HAP-1 (cell line): ENCODE data around the gene ATP13A2.

Experiments
- DNase-seq, 2 experiments: peaks; one replicate each; pipeline ENCODE4 v3.0.0-alpha.2; 2016 to 2020; ENCODE audit warnings: low spot score in 2 of 2
- H3K27me3 ChIP-seq: fragments of 250-450 bp; sonication (Bioruptor Pico); 2 replicates; pipeline ENCODE4 v1.5.1; 2020; ENCODE audit warnings: low read depth, mild to moderate bottlenecking, moderate library complexity
- H3K36me3 ChIP-seq: fragments of 250-450 bp; sonication (Bioruptor Pico); replicated peaks from 2 replicates; pipeline ENCODE4 v1.5.1; 2020; ENCODE audit warnings: mild to moderate bottlenecking
- H3K4me1 ChIP-seq: fragments of 250-450 bp; sonication (Bioruptor Pico); 2 replicates; pipeline ENCODE4 v1.5.1; 2020; ENCODE audit warnings: mild to moderate bottlenecking
- H3K4me3 ChIP-seq: fragments of 250-450 bp; sonication (Bioruptor Pico); 2 replicates; pipeline ENCODE4 v1.5.1; 2020; ENCODE audit warnings: mild to moderate bottlenecking, moderate library complexity
- H3K9me3 ChIP-seq: fragments of 250-450 bp; sonication (Bioruptor Pico); 2 replicates; pipeline ENCODE4 v1.5.1; 2020; ENCODE audit warnings: mild to moderate bottlenecking, moderate library complexity
- in situ Hi-C: fragments of 300-500 bp; cut with MboI; formaldehyde crosslinking; loops from 3 replicates; pipeline ENCODE4 v1.14.3; 2020; ENCODE audit warnings: low sequenced_read_pairs, inconsistent platforms, mixed read lengths

The ATP13A2 gene

GRCh38 chr1:17023102-17023501 is 11.4 kb upstream of the ATP13A2 start:
- no peak for DNase-seq
- H3K27me3 ChIP-seq: no peaks in the 10 kb centered on the region
- H3K36me3 ChIP-seq: peaks cover 94% of the 10 kb centered on the region
- no peak overlapping the region for H3K4me3 ChIP-seq
- H3K4me1 ChIP-seq: no peaks in the 10 kb centered on the region
- in situ Hi-C loops: no loop called here
- H3K9me3 ChIP-seq: no peaks in the 10 kb centered on the region

GRCh38 chr1:17021896-17022295 is 10.2 kb upstream of the ATP13A2 start:
- H3K4me1 ChIP-seq: no peaks in the 10 kb centered on the region
- no peaks in the 10 kb centered on the region for H3K27me3 ChIP-seq
- in situ Hi-C loops: no loop called here
- H3K9me3 ChIP-seq: no peaks in the 10 kb centered on the region
- H3K36me3 ChIP-seq: peaks cover 85% of the 10 kb centered on the region
- DNase-seq: no peak
- no peak overlapping the region for H3K4me3 ChIP-seq

DNA sequence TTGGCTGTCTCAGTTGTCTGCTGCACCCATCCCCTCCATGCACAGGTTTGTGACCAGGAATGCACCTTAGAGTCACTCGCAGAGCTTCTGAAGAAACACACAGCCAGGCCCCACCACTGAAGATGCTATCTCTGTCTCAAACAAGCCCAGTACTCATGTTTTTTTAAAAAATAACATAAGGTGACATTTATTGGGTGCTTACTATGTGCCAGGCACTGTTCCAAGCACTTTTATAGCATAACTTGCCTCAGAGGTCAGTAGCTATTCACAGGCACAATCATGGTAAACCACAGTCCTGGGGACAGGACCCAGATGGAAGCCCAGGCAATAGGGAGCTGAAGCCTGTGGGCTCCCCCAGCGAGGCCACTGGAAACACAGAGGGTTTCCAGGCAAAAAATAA is 8.8 kb upstream of the ATP13A2 start:
- in situ Hi-C loops: no loop called here
- H3K4me1 ChIP-seq: peaks cover 10% of the 10 kb centered on the region
- H3K27me3 ChIP-seq: no peaks in the 10 kb centered on the region
- H3K9me3 ChIP-seq: no peaks in the 10 kb centered on the region
- no peak overlapping the region for H3K4me3 ChIP-seq
- no peak for DNase-seq
- peaks cover 71% of the 10 kb centered on the region for H3K36me3 ChIP-seq

- Histone ChIP-seq H3K27me3 (no peaks in the 10 kb centered on the region), H3K4me1 (peaks cover 21% of the 10 kb centered on the region), H3K36me3 (peaks cover 58% of the 10 kb centered on the region), H3K4me3 (no peak overlapping the region), H3K9me3 (no peaks in the 10 kb centered on the region)
- no peak for DNase-seq
- in situ Hi-C loops: no loop called here
These were observed 7.1 kb upstream of the ATP13A2 start for GRCh38 chr1:17018849-17019248.

- Histone ChIP-seq H3K4me1 (peaks cover 34% of the 10 kb centered on the region), H3K36me3 (peaks cover 44% of the 10 kb centered on the region), H3K27me3 (no peaks in the 10 kb centered on the region), H3K9me3 (no peaks in the 10 kb centered on the region), H3K4me3 (no peak overlapping the region)
- in situ Hi-C loops: no loop called here
- no peak for DNase-seq
These were observed 5.7 kb upstream of the ATP13A2 start for GRCh38 chr1:17017435-17017834.

DNA sequence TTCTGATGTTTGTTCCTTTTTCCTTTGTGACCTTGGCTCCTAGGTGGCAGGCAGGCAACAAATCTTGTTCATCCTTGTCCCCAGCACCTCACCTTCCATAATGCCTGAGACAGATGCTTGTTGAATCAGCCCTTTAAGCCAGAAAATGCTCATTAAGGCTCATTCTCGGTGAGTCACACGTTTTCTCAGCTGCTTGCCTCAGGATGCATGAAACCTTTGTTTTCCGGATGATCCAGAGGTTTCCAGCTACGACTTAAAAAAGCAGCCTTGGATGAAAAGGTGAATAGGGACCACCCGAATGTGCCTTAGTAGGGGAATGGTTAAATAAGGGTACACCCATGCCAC is 4.6 kb upstream of the ATP13A2 start:
- DNase-seq: no peak
- in situ Hi-C loops: no loop called here
- no peaks in the 10 kb centered on the region for H3K27me3 ChIP-seq
- H3K9me3 ChIP-seq: no peaks in the 10 kb centered on the region
- H3K36me3 ChIP-seq: peaks cover 33% of the 10 kb centered on the region
- H3K4me1 ChIP-seq: peaks cover 40% of the 10 kb centered on the region
- no peak overlapping the region for H3K4me3 ChIP-seq

DNA sequence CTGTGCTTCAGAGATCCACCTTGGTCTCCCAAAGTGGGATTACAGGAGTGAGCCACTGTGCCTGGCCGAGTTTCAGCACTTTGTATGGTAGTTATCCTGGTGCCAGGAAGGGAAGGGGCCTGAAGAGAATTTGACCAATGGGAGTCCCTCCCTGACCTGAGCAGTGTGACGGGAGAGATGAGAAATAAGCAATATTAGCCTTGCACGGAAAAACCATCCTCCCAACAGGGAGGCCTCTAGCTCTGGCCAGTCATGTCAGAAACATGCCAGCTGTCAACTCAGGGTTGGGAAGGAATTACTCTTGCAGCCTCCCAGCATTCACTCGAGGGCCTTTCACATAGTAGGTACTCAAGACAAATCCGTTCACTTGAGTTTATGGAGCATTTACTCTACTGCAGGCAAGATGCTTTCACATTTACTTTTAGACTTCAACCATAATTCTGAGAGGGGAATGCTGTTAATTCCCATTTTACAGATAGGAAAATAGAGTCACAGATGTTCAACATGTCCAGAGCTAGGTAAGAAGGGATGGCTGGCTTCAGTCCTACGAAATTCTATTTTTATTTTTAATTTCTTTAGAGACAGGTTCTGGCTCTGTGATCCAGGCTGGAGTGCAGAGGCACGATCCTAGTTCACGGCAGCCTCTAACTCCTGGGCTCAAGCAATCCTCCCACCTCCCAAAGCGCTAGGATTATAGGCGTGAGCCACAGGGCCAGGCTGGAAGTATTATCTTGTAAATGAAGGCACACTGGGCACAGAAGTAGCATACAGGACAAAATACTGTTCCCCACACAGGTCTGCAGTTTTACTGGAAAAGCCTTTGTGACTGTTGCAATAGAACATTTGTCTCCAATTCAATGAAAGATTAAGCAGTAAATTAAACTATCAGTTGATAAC is 3.2 kb upstream of the ATP13A2 start:
- in situ Hi-C loops: no loop called here
- H3K4me1 ChIP-seq: peaks cover 49% of the 10 kb centered on the region

GRCh38 chr1:17013491-17014320 is 2.0 kb upstream of the ATP13A2 start:
- no peaks in the 10 kb centered on the region for H3K9me3 ChIP-seq
- DNase-seq: no peak
- H3K36me3 ChIP-seq: peaks cover 7% of the 10 kb centered on the region
- in situ Hi-C loops: no loop called here
- no peaks in the 10 kb centered on the region for H3K27me3 ChIP-seq
- no peak overlapping the region for H3K4me3 ChIP-seq
- peaks cover 49% of the 10 kb centered on the region for H3K4me1 ChIP-seq

More for the DNA sequence above, 3.2 kb upstream of the ATP13A2 start:
- Histone ChIP-seq H3K36me3 (peaks cover 19% of the 10 kb centered on the region), H3K9me3 (no peaks in the 10 kb centered on the region), H3K4me3 (no peak overlapping the region), H3K27me3 (no peaks in the 10 kb centered on the region)
- DNase-seq: peak; percentile 84 to 96

DNA sequence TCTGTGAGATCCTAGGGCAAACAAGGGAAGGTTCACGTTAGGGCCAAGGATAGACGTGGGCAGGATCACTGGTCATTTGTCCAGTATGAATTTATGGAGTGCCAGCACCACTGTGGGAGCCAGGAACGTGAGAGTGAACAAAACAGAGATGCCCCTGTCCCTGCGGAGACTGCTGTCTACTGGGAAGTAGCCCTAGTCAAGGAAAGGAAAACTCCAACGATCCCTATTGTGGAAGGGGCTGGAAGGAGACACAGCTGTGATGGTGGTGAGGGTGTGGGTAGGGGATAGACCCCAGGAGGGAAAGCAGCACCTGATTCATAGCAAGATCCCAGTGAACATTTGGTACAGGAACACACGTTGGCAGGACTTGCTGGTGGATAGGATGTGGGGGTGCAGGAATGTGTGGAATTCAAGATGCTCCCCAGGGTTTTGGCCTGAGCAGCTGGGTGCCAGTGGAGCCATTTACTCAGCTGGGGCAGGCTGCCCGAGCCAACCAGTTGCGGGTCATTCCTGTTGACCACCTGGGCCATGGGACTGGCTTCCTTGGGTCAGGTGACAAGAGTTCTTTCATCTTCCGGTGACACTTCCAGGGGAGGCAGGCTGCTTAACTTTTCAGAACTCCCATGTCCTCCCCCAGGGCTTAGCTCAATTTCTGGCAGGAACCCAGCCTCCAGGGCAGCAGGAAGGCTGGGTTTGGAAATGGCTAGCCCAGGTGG is 1.2 kb upstream of the ATP13A2 start:
- Histone ChIP-seq H3K4me3 (no peak overlapping the region), H3K4me1 (peaks cover 49% of the 10 kb centered on the region), H3K9me3 (no peaks in the 10 kb centered on the region), H3K27me3 (no peaks in the 10 kb centered on the region), H3K36me3 (peaks cover 1% of the 10 kb centered on the region)
- DNase-seq: no peak
- in situ Hi-C loops: no loop called here

DNA sequence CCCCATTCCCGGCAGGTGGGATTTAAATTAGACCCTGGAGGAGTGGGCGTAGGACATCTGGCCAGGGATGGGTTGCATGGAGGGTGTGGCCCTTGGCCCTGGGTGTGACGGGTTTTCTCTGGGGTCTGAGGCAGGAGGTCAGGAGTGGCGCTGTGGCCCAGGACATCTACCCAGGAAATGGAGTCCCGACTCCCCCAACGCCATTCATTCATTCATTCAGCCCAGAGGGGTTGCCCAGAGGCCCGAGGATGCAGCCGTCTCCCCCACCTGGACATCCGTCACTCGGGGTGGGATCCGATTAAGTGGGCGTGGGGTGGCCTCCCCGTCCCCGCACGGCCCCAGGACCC is 663 bp downstream of the ATP13A2 start:
- DNase-seq: no peak
- peaks cover 43% of the 10 kb centered on the region for H3K4me1 ChIP-seq
- H3K4me3 ChIP-seq: peak overlapping the region; percentile 74
- in situ Hi-C loops: no loop called here
- H3K36me3 ChIP-seq: no peaks in the 10 kb centered on the region
- H3K9me3 ChIP-seq: no peaks in the 10 kb centered on the region
- no peaks in the 10 kb centered on the region for H3K27me3 ChIP-seq

GRCh38 chr1:17009706-17010105 is 2.0 kb downstream of the ATP13A2 start:
- no peak overlapping the region for H3K4me3 ChIP-seq
- H3K9me3 ChIP-seq: no peaks in the 10 kb centered on the region
- no peaks in the 10 kb centered on the region for H3K27me3 ChIP-seq
- H3K36me3 ChIP-seq: no peaks in the 10 kb centered on the region; the same call in 1 of the 2 replicates
- H3K4me1 ChIP-seq: peaks cover 34% of the 10 kb centered on the region
- in situ Hi-C loops: no loop called here
- DNase-seq: no peak

GRCh38 chr1:17008208-17008855 is 3.4 kb downstream of the ATP13A2 start:
- Histone ChIP-seq H3K9me3 (no peaks in the 10 kb centered on the region), H3K27me3 (no peaks in the 10 kb centered on the region), H3K4me3 (no peak overlapping the region), H3K4me1 (peaks cover 22% of the 10 kb centered on the region), H3K36me3 (peaks cover 6% of the 10 kb centered on the region)
- in situ Hi-C loops: no loop called here
- no peak for DNase-seq

DNA sequence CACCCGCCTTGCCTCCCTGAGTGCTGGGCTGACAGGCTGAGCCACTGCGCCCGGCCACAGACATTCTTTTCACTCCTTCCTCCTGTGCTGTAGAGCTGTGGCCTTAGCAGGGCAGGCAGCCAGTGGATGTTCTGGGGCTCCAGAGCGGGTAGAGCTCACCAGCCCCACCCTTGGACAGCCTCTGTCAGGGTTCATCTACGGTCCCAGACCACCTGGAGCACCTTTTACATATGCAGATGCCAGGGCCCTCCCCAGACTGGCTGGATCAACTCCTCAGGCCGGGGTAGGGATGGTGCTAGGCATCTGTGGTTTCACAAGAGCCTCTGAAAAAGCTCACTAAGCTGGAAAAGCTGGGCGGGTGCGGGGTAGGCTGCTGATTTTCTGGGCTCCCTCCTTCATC is 4.6 kb downstream of the ATP13A2 start:
- peaks cover 13% of the 10 kb centered on the region for H3K36me3 ChIP-seq
- DNase-seq: no peak
- in situ Hi-C loops: no loop called here

More for the DNA sequence above, 4.6 kb downstream of the ATP13A2 start:
- no peak overlapping the region for H3K4me3 ChIP-seq
- no peaks in the 10 kb centered on the region for H3K27me3 ChIP-seq
- H3K4me1 ChIP-seq: peaks cover 12% of the 10 kb centered on the region
- no peaks in the 10 kb centered on the region for H3K9me3 ChIP-seq
